Stimulated activated memory B cell treated with anti-CD40 and anti-IgM and Interleukin-4, amounts not matched to agents 10 μg/mL and 1 μg/mL and 100 μg/mL, for 72 hours (primary cell): ENCODE data around the gene RBM20.
A peak's percentile ranks its signal among the peaks of the same experiment; 100 is the strongest.
"Not testable (repeated sequence)": the region's sequence is repeated elsewhere in the genome, so short reads cannot be mapped to it uniquely, and the experiment has no call there.

Experiments used
- ATAC-seq: fragments of 150-1000 bp; cut with Tn5 transposase; 2 replicates; pipeline ENCODE4 v1.10.0; 2021
- H3K27ac Mint-ChIP-seq: one replicate; pipeline ENCODE4 v1.8.0; 2022; ENCODE audit warnings: mild to moderate bottlenecking, mixed read lengths
- H3K27me3 Mint-ChIP-seq: one replicate; pipeline ENCODE4 v1.8.0; 2022; ENCODE audit warnings: mixed read lengths
- H3K36me3 Mint-ChIP-seq: one replicate; pipeline ENCODE4 v1.8.0; 2022; ENCODE audit warnings: mixed read lengths
- H3K4me1 Mint-ChIP-seq: one replicate; pipeline ENCODE4 v1.8.0; 2022; ENCODE audit warnings: mixed read lengths
- H3K4me3 Mint-ChIP-seq: one replicate; pipeline ENCODE4 v1.8.0; 2022; ENCODE audit warnings: mild to moderate bottlenecking, moderate library complexity, mixed read lengths
- H3K9me3 Mint-ChIP-seq: one replicate; pipeline ENCODE4 v1.8.0; 2022; ENCODE audit warnings: mixed read lengths

RBM20 gene

GRCh38 chr10:110637558-110638053, 6.5 kb upstream of the RBM20 start:
- no peak for ATAC-seq
- Mint-ChIP-seq H3K4me3 (no peak overlapping the region), H3K27me3 (peaks cover 29% of the 10 kb centered on the region), H3K36me3 (no peaks in the 10 kb centered on the region), H3K27ac (no peak overlapping the region), H3K4me1 (peaks cover 9% of the 10 kb centered on the region), H3K9me3 (no peaks in the 10 kb centered on the region)

- Mint-ChIP-seq H3K27ac (no peak overlapping the region), H3K27me3 (peaks cover 36% of the 10 kb centered on the region), H3K9me3 (no peaks in the 10 kb centered on the region), H3K4me3 (no peak overlapping the region), H3K36me3 (no peaks in the 10 kb centered on the region), H3K4me1 (peaks cover 16% of the 10 kb centered on the region)
- ATAC-seq = no peak
Observed at GRCh38 chr10:110638319-110638718, 5.8 kb upstream of the RBM20 start.

GRCh38 chr10:110639046-110639445, 5.1 kb upstream of the RBM20 start:
- not testable (repeated sequence) for H3K9me3 Mint-ChIP-seq, ATAC-seq, H3K36me3 Mint-ChIP-seq, H3K4me3 Mint-ChIP-seq, H3K27ac Mint-ChIP-seq
- peaks cover 40% of the 10 kb centered on the region for H3K27me3 Mint-ChIP-seq
- peaks cover 19% of the 10 kb centered on the region for H3K4me1 Mint-ChIP-seq

GRCh38 chr10:110639858-110640257, 4.3 kb upstream of the RBM20 start:
- Mint-ChIP-seq H3K4me1 (peaks cover 23% of the 10 kb centered on the region), H3K27me3 (peaks cover 44% of the 10 kb centered on the region)
- ATAC-seq, H3K36me3 Mint-ChIP-seq, H3K4me3 Mint-ChIP-seq, H3K27ac Mint-ChIP-seq, H3K9me3 Mint-ChIP-seq: not testable (repeated sequence)

GRCh38 chr10:110641256-110641655, 2.9 kb upstream of the RBM20 start:
- Mint-ChIP-seq H3K27ac (no peak overlapping the region), H3K4me1 (peaks cover 25% of the 10 kb centered on the region), H3K9me3 (no peaks in the 10 kb centered on the region), H3K4me3 (no peak overlapping the region), H3K27me3 (peaks cover 51% of the 10 kb centered on the region), H3K36me3 (no peaks in the 10 kb centered on the region)
- no peak for ATAC-seq

- Mint-ChIP-seq H3K9me3 (no peaks in the 10 kb centered on the region), H3K36me3 (no peaks in the 10 kb centered on the region), H3K27me3 (peaks cover 51% of the 10 kb centered on the region), H3K4me1 (peaks cover 25% of the 10 kb centered on the region), H3K27ac (no peak overlapping the region), H3K4me3 (peak overlapping the region; percentile 62)
- no peak for ATAC-seq
Observed at GRCh38 chr10:110642204-110643034, 1.7 kb upstream of the RBM20 start.

GRCh38 chr10:110643035-110643652, 992 bp upstream of the RBM20 start:
- Mint-ChIP-seq H3K4me1 (peaks cover 25% of the 10 kb centered on the region), H3K27ac (no peak overlapping the region), H3K36me3 (no peaks in the 10 kb centered on the region), H3K4me3 (peak overlapping the region; percentile 81), H3K27me3 (peaks cover 47% of the 10 kb centered on the region), H3K9me3 (no peaks in the 10 kb centered on the region)
- ATAC-seq = no peak

- Mint-ChIP-seq H3K4me1 (peaks cover 29% of the 10 kb centered on the region), H3K9me3 (no peaks in the 10 kb centered on the region), H3K27ac (no peak overlapping the region), H3K4me3 (peak overlapping the region; percentile 56), H3K36me3 (no peaks in the 10 kb centered on the region), H3K27me3 (peaks cover 60% of the 10 kb centered on the region)
- ATAC-seq = no peak
Observed at GRCh38 chr10:110644598-110645462, 694 bp downstream of the RBM20 start.

- ATAC-seq = no peak
- H3K9me3 Mint-ChIP-seq = no peaks in the 10 kb centered on the region
- H3K4me1 Mint-ChIP-seq = peaks cover 34% of the 10 kb centered on the region
- no peak overlapping the region for H3K27ac Mint-ChIP-seq
- H3K27me3 Mint-ChIP-seq = peaks cover 54% of the 10 kb centered on the region
- H3K4me3 Mint-ChIP-seq = no peak overlapping the region
- H3K36me3 Mint-ChIP-seq = no peaks in the 10 kb centered on the region
Observed at GRCh38 chr10:110646417-110647135, 2.4 kb downstream of the RBM20 start.

- H3K9me3 Mint-ChIP-seq = no peaks in the 10 kb centered on the region
- peaks cover 33% of the 10 kb centered on the region for H3K4me1 Mint-ChIP-seq
- no peak overlapping the region for H3K4me3 Mint-ChIP-seq
- H3K36me3 Mint-ChIP-seq = no peaks in the 10 kb centered on the region
- ATAC-seq = no peak
- H3K27ac Mint-ChIP-seq = no peak overlapping the region
- H3K27me3 Mint-ChIP-seq = peaks cover 49% of the 10 kb centered on the region
Observed at GRCh38 chr10:110647136-110647430, 2.9 kb downstream of the RBM20 start.

GRCh38 chr10:110648692-110649346, 4.7 kb downstream of the RBM20 start:
- Mint-ChIP-seq H3K36me3 (no peaks in the 10 kb centered on the region), H3K9me3 (no peaks in the 10 kb centered on the region), H3K27ac (no peak overlapping the region), H3K27me3 (peaks cover 47% of the 10 kb centered on the region), H3K4me1 (peaks cover 30% of the 10 kb centered on the region), H3K4me3 (no peak overlapping the region)
- no peak for ATAC-seq

- Mint-ChIP-seq H3K4me3 (no peak overlapping the region), H3K9me3 (no peaks in the 10 kb centered on the region), H3K27me3 (peaks cover 46% of the 10 kb centered on the region), H3K4me1 (peaks cover 28% of the 10 kb centered on the region), H3K36me3 (no peaks in the 10 kb centered on the region), H3K27ac (no peak overlapping the region)
- no peak for ATAC-seq
Observed at GRCh38 chr10:110649347-110650264, 5.5 kb downstream of the RBM20 start.

- Mint-ChIP-seq H3K4me3 (no peak overlapping the region), H3K27ac (no peak overlapping the region), H3K36me3 (no peaks in the 10 kb centered on the region), H3K4me1 (peaks cover 23% of the 10 kb centered on the region), H3K27me3 (peaks cover 40% of the 10 kb centered on the region), H3K9me3 (no peaks in the 10 kb centered on the region)
- ATAC-seq = no peak
Observed at GRCh38 chr10:110650265-110650668, 6.1 kb downstream of the RBM20 start.
